KOPT-K1 (cell line): ENCODE measurements around the gene RNASET2.
"Not testable (repeated sequence)": the region's sequence is repeated elsewhere in the genome, so short reads cannot be mapped to it uniquely, and the experiment has no call there.

Experiments used
- H3K27ac ChIP-seq: fragments of 200-600 bp; sonication (generic); 2 replicates; pipeline ENCODE4 v1.5.1; 2016; ENCODE audit warnings: antibody characterized with exemption, mild to moderate bottlenecking, low read depth, low read length; ENCODE audit not compliant: poor library complexity, severe bottlenecking
- H3K36me3 ChIP-seq: fragments of 200-600 bp; sonication (generic); 2 replicates; pipeline ENCODE4 v1.5.1; 2017; ENCODE audit warnings: antibody characterized with exemption, mild to moderate bottlenecking, low read length, moderate library complexity; ENCODE audit not compliant: insufficient read depth
- H3K9me3 ChIP-seq: fragments of 200-600 bp; sonication (generic); 2 replicates; pipeline ENCODE4 v1.5.1; 2017; ENCODE audit warnings: antibody characterized with exemption, low read length, mild to moderate bottlenecking; ENCODE audit not compliant: insufficient read depth, poor library complexity, severe bottlenecking

Gene RNASET2

GRCh38 chr6:166892472-166892871, 63.9 kb downstream of the RNASET2 start:
- not testable (repeated sequence) for H3K27ac ChIP-seq, H3K9me3 ChIP-seq

GRCh38 chr6:166886773-166887172, 69.6 kb downstream of the RNASET2 start:
- not testable (repeated sequence) for H3K9me3 ChIP-seq, H3K27ac ChIP-seq, H3K36me3 ChIP-seq

More at GRCh38 chr6:166892472-166892871, 63.9 kb downstream of the RNASET2 start:
- not testable (repeated sequence) for H3K36me3 ChIP-seq

GRCh38 chr6:166884958-166885357, 71.4 kb downstream of the RNASET2 start:
- not testable (repeated sequence) for H3K36me3 ChIP-seq, H3K27ac ChIP-seq, H3K9me3 ChIP-seq

- Histone ChIP-seq H3K36me3 (no peaks in the 10 kb centered on the region), H3K27ac (no peak overlapping the region), H3K9me3 (no peaks in the 10 kb centered on the region)
These were observed 76.8 kb downstream of the RNASET2 start for GRCh38 chr6:166879594-166879993.
